OCI-LY1 (cell line): Measurements from ENCODE around the gene LRIG3.

Source experiments
- H2AFZ ChIP-seq: fragments of 200-600 bp; sonication (generic), shearing (Covaris generic); 2 replicates; pipeline ENCODE4 v1.6.0; 2014; ENCODE audit warnings: antibody characterized with exemption, mild to moderate bottlenecking, low read length
- H3F3A ChIP-seq: fragments of 200-600 bp; sonication (generic), shearing (Covaris generic); 2 replicates; pipeline ENCODE4 v1.6.0; 2014; ENCODE audit warnings: mild to moderate bottlenecking, antibody characterized with exemption, low read length, moderate library complexity; ENCODE audit not compliant: insufficient read depth
- H3K27ac ChIP-seq: fragments of 200-600 bp; sonication (generic); 2 replicates; pipeline ENCODE4 v1.5.1; 2014; ENCODE audit warnings: low read length, mixed run types, mild to moderate bottlenecking, low read depth; ENCODE audit not compliant: poor library complexity, severe bottlenecking
- H3K27me3 ChIP-seq: fragments of 200-600 bp; sonication (generic); 2 replicates; pipeline ENCODE4 v1.6.0; 2014; ENCODE audit warnings: antibody characterized with exemption, mild to moderate bottlenecking, low read length, moderate library complexity; ENCODE audit not compliant: insufficient read depth
- H3K36me3 ChIP-seq: fragments of 200-600 bp; sonication (generic); 2 replicates; pipeline ENCODE4 v1.6.1; 2014; ENCODE audit warnings: mild to moderate bottlenecking, antibody characterized with exemption, low read length, moderate library complexity, mixed read lengths; ENCODE audit not compliant: insufficient read depth
- H3K4me1 ChIP-seq: fragments of 200-600 bp; sonication (generic); 2 replicates; pipeline ENCODE4 v1.5.1; 2014; ENCODE audit warnings: mild to moderate bottlenecking, low read length, moderate library complexity; ENCODE audit not compliant: insufficient read depth, severe bottlenecking
- H3K4me2 ChIP-seq: fragments of 200-600 bp; sonication (generic), shearing (Covaris generic); 2 replicates; pipeline ENCODE4 v1.6.1; 2014; ENCODE audit warnings: low read length
- H3K4me3 ChIP-seq: fragments of 200-600 bp; sonication (generic); 2 replicates; pipeline ENCODE4 v1.5.1; 2014; ENCODE audit warnings: low read length, low read depth, mild to moderate bottlenecking, mixed read lengths; ENCODE audit not compliant: poor library complexity, severe bottlenecking
- H3K79me2 ChIP-seq: fragments of 200-600 bp; shearing (Covaris generic); 2 replicates; pipeline ENCODE4 v1.6.1; 2016; ENCODE audit warnings: mixed run types, low read length, mixed read lengths; ENCODE audit not compliant: insufficient read depth
- H3K9ac ChIP-seq: fragments of 200-600 bp; sonication (generic), shearing (Covaris generic); 2 replicates; pipeline ENCODE4 v1.6.1; 2014; ENCODE audit warnings: mild to moderate bottlenecking, low read length, mixed read lengths
- H3K9me2 ChIP-seq: fragments of 200-600 bp; sonication (generic), shearing (Covaris generic); 2 replicates; pipeline ENCODE4 v1.6.1; 2014; ENCODE audit warnings: low read depth, mild to moderate bottlenecking, low read length, mixed read lengths
- H3K9me3 ChIP-seq: fragments of 200-600 bp; shearing (Covaris generic); 2 replicates; pipeline ENCODE4 v1.6.1; 2014; ENCODE audit warnings: low read length, mixed read lengths
- H4K20me1 ChIP-seq: fragments of 200-600 bp; sonication (generic), shearing (Covaris generic); 2 replicates; pipeline ENCODE4 v1.6.0; 2016; ENCODE audit warnings: mild to moderate bottlenecking, low read length; ENCODE audit not compliant: insufficient read depth
- EZH2 ChIP-seq: fragments of 200-600 bp; sonication (generic), shearing (Covaris generic); IDR thresholded peaks from 2 replicates; pipeline ENCODE4 v1.8.0; 2017; ENCODE audit warnings: borderline replicate concordance, mixed run types, mild to moderate bottlenecking, antibody characterized with exemption, low read length, moderate library complexity, mixed read lengths
- TF ChIP-seq, protein P1 (sequence below): fragments of 200-600 bp; sonication (generic), shearing (Covaris generic); IDR thresholded peaks from 2 replicates; pipeline ENCODE4 v1.5.1; 2017; ENCODE audit warnings: mild to moderate bottlenecking, antibody characterized with exemption, low read length, moderate library complexity, mixed read lengths

Gene LRIG3

GRCh38 chr12:58850826-58851225, 69.5 kb downstream of the LRIG3 start:
- Histone ChIP-seq H3K4me1 (no peaks in the 10 kb centered on the region), H3K79me2 (no peaks in the 10 kb centered on the region), H3F3A (no peaks in the 10 kb centered on the region), H4K20me1 (no peaks in the 10 kb centered on the region), H3K27me3 (no peaks in the 10 kb centered on the region), H3K4me2 (no peak overlapping the region), H2AFZ (no peak overlapping the region), H3K27ac (no peak overlapping the region), H3K9me2 (no peaks in the 10 kb centered on the region), H3K9ac (no peak overlapping the region), H3K36me3 (no peaks in the 10 kb centered on the region), H3K9me3 (no peaks in the 10 kb centered on the region), H3K4me3 (no peak overlapping the region)
- TF ChIP-seq EZH2, result no peak
- TF ChIP-seq, protein P1, sequence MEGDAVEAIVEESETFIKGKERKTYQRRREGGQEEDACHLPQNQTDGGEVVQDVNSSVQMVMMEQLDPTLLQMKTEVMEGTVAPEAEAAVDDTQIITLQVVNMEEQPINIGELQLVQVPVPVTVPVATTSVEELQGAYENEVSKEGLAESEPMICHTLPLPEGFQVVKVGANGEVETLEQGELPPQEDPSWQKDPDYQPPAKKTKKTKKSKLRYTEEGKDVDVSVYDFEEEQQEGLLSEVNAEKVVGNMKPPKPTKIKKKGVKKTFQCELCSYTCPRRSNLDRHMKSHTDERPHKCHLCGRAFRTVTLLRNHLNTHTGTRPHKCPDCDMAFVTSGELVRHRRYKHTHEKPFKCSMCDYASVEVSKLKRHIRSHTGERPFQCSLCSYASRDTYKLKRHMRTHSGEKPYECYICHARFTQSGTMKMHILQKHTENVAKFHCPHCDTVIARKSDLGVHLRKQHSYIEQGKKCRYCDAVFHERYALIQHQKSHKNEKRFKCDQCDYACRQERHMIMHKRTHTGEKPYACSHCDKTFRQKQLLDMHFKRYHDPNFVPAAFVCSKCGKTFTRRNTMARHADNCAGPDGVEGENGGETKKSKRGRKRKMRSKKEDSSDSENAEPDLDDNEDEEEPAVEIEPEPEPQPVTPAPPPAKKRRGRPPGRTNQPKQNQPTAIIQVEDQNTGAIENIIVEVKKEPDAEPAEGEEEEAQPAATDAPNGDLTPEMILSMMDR, result no peak

- no peak for TF ChIP-seq EZH2
- TF ChIP-seq, protein P1, result no peak
- Histone ChIP-seq H3K4me2 (no peak overlapping the region), H3K27ac (no peak overlapping the region), H3K4me1 (no peaks in the 10 kb centered on the region), H3F3A (no peaks in the 10 kb centered on the region), H3K9me2 (no peaks in the 10 kb centered on the region), H4K20me1 (no peaks in the 10 kb centered on the region), H3K79me2 (no peaks in the 10 kb centered on the region), H3K9ac (no peak overlapping the region), H3K4me3 (no peak overlapping the region), H3K27me3 (no peaks in the 10 kb centered on the region), H3K36me3 (no peaks in the 10 kb centered on the region), H3K9me3 (no peaks in the 10 kb centered on the region), H2AFZ (no peak overlapping the region)
Measured at GRCh38 chr12:58847901-58848600, 72.3 kb downstream of the LRIG3 start.

- no peak overlapping the region for H3K4me3 ChIP-seq
- H3K9ac ChIP-seq, result no peak overlapping the region
- no peaks in the 10 kb centered on the region for H3K9me2 ChIP-seq
- no peaks in the 10 kb centered on the region for H3K27me3 ChIP-seq
- H3K4me2 ChIP-seq, result no peak overlapping the region
- H3K27ac ChIP-seq, result no peak overlapping the region
- H3K4me1 ChIP-seq, result no peaks in the 10 kb centered on the region
- no peaks in the 10 kb centered on the region for H3F3A ChIP-seq
- no peaks in the 10 kb centered on the region for H3K9me3 ChIP-seq
- H3K79me2 ChIP-seq, result no peaks in the 10 kb centered on the region
- H3K36me3 ChIP-seq, result no peaks in the 10 kb centered on the region
- H4K20me1 ChIP-seq, result no peaks in the 10 kb centered on the region
- TF ChIP-seq, protein P1, result no peak
- no peak for TF ChIP-seq EZH2
- H2AFZ ChIP-seq, result no peak overlapping the region
Measured at GRCh38 chr12:58844161-58844560, 76.1 kb downstream of the LRIG3 start.
